OCI-M1 (cell line): ENCODE measurements around the gene PPM1A.

Experiments used
- DNase-seq: peaks from one replicate; lab custom pipeline; 2025; lab: John Stamatoyannopoulos, UW

Gene PPM1A

DNA sequence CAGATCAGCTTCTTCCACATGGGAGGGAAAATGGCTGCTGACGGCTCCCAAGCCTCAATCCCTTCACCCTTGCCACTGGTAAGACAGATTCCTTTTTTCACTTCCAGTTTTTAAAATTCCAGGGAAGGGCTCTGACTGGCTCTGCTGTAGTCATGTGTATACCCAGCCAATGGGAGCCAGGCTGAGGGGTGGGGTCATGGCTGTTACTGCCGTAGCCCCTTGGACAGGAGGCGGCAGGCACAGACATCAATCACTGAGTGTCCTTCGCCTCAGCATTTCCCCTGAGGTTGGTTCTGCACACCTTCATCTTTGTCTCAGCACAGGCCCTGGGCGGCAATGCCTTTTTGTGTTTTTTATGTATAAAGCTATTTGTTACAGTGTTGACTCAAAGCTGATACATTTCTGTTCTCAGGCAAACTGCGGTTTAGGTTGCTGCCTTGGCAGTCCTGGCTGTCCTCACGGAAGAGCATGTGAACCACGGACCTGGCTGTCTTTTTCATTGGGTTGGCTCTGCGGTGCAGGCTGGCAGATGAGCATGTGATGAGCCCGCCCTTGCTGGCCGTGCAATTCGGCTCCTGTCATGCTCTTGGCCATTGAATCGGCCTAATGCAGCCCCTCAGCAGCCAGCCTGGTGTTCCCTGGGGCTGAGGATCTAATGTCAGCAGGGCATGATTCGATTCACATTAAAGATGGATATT, 74.3 kb downstream of the PPM1A start:
- no peak for DNase-seq

DNA sequence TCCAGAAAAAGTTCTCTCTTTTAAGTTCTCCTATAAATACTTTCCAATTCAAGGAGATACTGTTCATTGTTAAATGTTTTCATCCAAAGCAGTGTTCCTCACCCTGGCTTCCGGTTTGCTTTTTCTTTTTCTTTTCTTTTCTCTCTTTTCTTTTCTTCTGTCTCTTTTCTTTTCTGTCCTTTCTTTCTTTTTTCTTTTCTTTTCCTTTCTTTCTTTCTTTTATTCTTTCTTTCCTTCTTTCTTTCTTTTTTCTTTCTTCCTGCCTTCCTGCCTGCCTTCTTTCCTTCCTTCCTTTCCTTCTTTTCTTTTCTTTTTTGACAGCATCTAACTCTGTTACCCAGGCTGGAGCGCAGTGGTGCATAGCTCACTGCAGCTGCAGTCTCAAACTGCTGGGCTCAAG, 75.8 kb downstream of the PPM1A start:
- DNase-seq, result no peak

DNA sequence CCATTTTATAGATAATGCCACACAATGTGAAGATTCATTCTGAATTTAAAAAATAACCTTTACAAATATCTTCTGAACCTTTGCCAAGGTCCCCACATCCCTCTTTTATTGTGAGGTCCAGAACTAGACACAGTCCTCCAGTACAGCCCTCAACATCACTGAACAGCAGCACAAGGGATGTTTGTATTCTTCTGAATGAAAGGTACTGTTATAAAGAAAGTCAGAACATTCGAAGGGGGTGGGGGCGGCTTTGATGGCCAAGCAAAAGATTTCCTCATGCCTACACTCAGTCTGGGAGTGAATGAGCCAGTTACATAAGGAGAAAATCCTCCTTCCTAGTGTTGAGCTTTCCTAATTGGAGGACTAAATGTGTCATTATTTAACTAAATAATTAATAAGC, 77.3 kb downstream of the PPM1A start:
- no peak for DNase-seq

DNA sequence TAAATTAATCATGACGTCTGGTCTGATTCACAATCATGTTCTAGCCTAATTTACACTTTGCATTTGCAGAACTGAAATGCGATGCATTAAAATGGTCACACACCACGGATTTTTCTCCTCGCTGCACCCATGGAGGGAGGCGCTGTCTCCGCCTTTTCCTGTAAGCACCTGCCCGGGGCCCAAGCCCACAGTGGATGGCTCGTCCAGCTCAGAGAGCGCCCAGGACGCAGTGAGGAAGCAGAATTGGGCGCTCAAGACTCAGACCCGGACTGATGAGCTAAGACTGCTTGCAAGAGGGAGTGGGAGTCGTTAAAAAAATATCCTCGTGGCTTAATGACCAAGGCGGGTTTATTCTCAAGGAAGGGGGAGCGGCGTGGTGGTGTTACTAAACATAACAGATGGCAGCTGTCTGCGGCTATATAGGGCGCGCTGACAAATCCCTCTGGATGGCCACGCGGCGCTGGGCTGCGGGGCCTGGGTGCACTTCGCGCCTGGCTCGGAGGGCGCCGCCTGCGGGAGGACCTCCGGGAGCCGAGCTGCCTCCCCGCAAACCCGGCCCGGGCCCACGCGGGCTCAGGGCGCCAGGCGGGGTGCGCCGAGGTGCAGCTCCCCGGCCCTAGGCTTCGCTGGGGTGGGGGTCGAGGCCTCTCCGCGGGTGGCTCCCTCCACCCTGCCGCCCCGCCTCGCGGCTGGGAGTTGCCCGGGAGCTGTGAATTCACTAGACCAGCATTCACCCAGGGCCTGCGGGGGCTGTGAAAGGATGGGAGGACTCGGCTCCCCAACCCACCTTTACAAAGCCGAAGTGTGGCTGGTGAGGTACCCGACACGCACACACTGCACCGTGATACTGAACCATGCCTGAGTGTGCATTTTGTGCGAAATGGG, 78.7 kb downstream of the PPM1A start:
- peak; percentile 10 for DNase-seq

DNA sequence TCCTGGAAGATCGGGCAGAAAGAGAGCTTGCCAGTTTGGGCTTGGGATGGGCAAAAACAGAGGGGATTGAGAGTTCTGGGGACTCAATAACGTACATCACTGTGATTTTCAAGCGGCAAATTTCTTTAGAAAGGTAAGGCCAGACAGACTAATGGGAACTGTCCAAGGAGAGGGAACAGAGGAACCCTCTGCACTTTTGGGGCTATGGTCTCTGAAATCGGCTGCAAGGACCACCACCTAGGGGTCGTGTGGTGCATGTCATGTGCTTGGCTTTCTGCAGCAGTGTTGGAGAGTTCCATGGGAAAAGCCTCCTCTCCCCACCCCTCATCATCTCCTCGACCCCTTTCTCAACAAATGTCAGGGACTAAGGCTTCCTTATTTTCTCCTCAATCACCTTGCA, 79.6 kb downstream of the PPM1A start:
- no peak for DNase-seq

DNA sequence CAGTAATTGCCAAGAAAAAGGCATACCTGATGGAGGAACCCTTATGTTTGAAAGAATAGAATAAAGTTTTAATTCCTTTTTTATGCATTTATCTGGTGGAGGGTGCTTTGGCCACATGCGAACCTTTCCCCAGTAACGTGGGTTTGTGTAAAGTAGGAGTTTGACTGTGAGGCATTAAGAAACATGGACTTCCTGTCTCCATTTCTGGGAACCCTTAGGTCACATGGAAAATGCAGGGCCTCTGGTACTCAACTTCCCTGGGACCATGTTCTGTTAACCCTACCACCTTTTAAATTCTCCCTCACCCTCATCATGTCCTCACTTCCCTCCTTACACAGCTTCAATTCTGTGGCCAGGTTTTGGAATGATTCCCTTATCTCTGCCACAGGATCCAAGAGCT, 80.3 kb downstream of the PPM1A start:
- DNase-seq, result no peak

DNA sequence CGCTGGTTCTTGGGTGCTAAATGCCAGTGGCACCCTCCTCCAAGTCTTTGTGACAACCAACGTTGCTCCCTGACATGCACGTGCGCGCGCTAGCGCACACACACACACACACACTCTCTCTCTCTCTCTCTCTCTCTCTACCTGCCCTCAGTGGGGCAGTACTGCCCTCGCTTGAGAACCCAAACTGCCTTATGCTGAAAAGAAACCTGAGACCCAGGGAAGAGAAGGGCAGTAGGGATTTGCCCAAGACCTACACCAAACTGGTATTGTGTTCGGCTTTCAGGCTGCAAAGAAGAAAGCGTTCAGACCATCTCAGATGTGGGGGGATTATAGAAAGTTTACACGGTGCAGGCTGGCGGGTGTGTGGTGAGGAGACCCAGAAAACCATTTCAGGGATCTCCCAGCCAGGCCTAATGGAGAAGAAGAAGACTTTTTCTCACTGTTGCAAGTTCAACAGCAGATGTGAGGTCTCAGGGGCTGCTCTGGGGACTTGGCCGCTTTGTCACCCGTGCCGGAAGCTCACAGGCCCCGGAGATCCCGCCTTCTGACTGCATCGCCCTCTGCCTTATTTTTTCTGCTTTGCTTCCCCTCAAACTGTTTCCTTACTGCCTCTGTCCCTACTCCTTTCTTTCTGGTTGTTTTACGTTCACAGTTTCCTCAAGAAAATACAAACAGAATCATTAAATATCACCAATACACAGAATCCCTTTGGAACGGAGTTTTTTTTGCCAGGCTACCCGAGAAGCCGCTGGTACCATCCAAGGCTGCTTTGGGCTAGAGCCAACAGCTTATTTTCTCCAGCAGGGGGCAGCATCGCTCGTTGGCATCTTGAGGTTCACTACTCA, 82.4 kb downstream of the PPM1A start:
- peak; percentile 82 for DNase-seq

DNA sequence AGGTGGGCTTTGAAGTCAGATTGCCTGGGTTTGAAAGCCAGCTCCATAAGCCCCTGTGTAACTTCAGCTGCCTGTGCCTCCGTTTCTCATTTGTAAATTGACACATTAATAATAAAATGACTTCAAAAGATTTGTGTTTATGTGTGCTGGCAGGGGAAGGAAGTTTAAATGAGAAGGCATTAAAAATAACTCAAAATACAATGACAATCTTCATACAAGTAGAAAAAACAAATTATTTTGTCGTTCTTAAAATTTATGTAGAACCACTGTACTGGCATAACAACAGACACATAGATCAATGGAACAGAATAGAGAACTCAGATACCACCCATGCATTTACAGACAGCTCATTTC, 83.0 kb downstream of the PPM1A start:
- DNase-seq, result no peak

DNA sequence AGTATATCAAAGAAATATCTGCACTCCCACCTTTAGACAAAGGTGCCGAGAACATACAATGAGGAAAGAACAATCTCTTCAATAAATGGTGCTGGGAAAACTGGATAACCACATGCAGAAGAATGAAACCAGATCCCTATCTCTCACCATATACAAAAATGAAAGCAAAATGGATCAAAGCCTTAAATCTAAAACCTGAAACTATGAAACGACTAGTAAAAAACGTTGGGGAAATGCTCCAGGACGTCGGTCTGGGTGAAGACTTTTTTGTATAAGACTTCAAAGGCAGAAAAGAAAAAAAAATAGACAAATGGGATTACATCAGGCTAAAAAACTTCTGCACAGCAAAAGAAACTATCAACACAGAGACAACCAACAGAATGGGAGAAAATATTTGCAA, 83.8 kb downstream of the PPM1A start:
- DNase-seq, result peak; percentile 9

DNA sequence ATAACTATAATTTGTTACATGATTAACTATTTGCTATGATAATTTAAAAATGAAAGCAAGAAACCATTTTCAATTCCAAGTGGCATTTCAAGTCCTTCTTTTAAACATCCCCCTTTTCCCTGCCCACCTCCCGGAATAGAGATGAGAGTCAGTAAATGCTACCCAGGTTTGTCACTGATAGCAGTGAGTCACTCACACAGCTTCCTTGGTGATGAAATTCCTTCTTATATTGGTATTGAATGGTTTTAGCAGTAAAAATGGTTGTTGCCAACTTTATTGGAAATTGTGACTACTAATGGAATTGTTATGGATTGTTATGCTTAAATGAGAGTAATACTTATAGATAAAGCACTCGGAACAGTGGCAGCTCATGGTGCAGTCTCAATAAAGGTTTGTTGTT, 90.5 kb downstream of the PPM1A start:
- DNase-seq, result no peak

DNA sequence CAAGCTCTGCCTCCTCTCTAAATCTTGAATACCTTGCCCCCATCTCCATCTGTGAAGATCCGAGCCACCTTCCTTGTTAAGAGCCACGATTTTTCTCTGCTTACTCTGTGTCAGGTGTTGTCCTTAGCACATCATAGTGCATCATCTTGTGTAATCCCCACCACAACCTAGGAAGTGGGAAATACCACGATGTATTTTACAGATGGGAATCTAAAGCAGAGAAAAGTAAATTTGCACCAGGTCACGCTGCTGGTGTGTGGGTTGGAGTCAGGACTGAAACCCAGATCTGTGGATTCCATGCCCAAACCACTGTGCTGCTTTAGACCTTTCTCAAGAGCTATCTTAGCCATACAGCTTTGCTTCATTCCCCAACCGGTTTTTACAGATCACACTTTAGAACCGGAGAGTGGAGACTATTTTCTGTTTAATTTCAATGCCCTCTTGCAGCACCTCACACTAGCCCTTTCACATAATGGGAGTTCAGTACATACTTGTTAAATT, 94.6 kb downstream of the PPM1A start:
- DNase-seq, result no peak

DNA sequence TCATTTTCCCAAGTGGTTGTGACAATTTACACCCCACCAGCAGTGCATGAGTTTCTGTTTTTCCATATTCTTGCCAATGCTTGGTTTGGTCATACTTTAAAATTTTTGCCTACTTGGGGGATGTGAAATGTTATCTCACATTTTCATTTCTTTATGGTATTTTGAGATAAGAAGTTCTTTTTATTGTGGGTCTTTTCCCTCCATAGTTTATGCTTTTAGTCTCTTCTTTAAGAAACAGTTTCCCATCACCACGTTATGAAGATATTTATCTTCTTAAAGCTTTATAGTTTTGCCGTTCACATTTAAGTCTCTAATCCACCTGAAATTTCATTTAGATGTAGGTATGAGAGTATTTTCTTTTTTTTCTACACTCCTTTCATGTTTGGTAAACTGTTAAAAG, 95.7 kb downstream of the PPM1A start:
- DNase-seq, result peak; percentile 46

DNA sequence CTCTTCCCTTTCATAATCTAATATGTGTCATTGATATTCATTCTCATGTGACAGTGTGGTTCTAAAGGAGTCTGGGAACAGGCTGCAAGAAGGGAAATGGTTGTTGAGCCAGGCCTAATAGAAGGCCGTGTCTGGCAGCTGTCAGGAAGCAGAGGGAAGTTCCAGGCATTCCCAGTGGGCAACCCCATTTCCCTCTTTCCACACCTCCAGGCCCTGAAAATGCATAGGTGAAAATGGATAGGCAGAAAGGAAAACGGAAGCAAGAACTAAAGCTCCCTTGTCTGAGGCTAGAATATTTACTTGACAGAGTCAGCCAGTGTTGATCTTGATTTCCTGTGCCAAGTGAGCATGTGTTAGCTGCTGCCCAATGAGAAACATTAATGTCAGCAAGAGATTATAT, 97.7 kb downstream of the PPM1A start:
- no peak for DNase-seq

DNA sequence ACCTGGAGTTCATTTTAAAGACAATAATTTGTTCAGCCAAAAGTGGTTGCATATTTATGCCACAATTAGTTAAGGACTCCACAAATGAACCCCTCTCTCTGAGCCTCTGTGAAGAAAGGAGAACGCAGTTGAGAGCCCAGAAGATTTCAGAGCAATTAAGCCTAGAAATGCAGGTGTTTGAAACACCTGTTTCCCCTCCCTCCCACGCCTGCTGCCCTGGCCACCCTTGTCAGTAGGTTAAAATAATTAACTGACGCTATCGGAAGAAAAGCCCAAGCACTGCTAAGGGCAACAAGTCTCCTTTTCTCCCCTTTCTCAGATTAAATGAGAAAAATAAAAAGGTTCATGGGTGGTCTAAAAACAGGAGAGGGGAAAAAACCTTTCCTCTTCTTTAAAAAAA, 99.2 kb downstream of the PPM1A start:
- DNase-seq, result no peak
